ENCODE measurements around the gene PRDM12. TPM values are rescaled to one million over a fixed set of nuclear protein-coding genes. Genes with fewer than 3 reads are reported as not detected.

PRDM12 gene
- total RNA-seq, 1 experiment from 2014 or later = 0.28 TPM

GRCh38 chr9:130626249-130626996 lies 38.0 kb upstream of the PRDM12 start:
- ChIA-PET POLR2A (interaction anchor here (1.0 kb wide), 1 partner anchor 63 kb away, joined by 3 read pairs; no protein-coding TSS in a partner anchor), CTCF (interaction anchor here (0.5 kb wide), 1 partner anchor 292 kb away, joined by 3 read pairs; no protein-coding TSS in a partner anchor)
- Mint-ChIP-seq H3K4me3 (ENCODE audit: unreplicated experiment) (no peak overlapping the region), H3K9me3 (ENCODE audit: unreplicated experiment) (no peaks in the 10 kb centered on the region), H3K27ac (ENCODE audit: low read depth, unreplicated experiment) (no peak overlapping the region), H3K27me3 (ENCODE audit: insufficient read depth, unreplicated experiment) (no peaks in the 10 kb centered on the region), H3K4me1 (ENCODE audit: insufficient read depth, unreplicated experiment) (no peaks in the 10 kb centered on the region), H3K36me3 (ENCODE audit: insufficient read depth, unreplicated experiment) (peaks cover 89% of the 10 kb centered on the region)
- intact Hi-C loops (cut with micrococcal nuclease) = no loop called here
- no peak for DNase-seq (ENCODE audit: unreplicated experiment)
- no peak for TF ChIP-seq CTCF (IDR thresholded peaks at IDR 0.05; ENCODE audit: unreplicated experiment)
- no TSS peak for BruUV-seq (replicated peaks)

GRCh38 chr9:130627051-130627450 lies 37.3 kb upstream of the PRDM12 start:
- peaks cover 85% of the 10 kb centered on the region for H3K36me3 Mint-ChIP-seq (ENCODE audit: insufficient read depth, unreplicated experiment)
- H3K27me3 Mint-ChIP-seq (ENCODE audit: insufficient read depth, unreplicated experiment) = no peaks in the 10 kb centered on the region
- BruUV-seq (replicated peaks) = no TSS peak
- TF ChIP-seq CTCF (IDR thresholded peaks at IDR 0.05; ENCODE audit: unreplicated experiment) = no peak
- no peak overlapping the region for H3K4me3 Mint-ChIP-seq (ENCODE audit: unreplicated experiment)
- POLR2A ChIA-PET = interaction anchor here (0.5 to 1.2 kb wide), 3 partner anchors 27 to 533 kb away, joined by 3 to 4 read pairs (median 3); no protein-coding TSS in a partner anchor
- no peak for DNase-seq (ENCODE audit: unreplicated experiment)
- intact Hi-C loops (cut with micrococcal nuclease) = no loop called here
- H3K4me1 Mint-ChIP-seq (ENCODE audit: insufficient read depth, unreplicated experiment) = no peaks in the 10 kb centered on the region
- CTCF ChIA-PET = no interaction called here
- H3K27ac Mint-ChIP-seq (ENCODE audit: low read depth, unreplicated experiment) = no peak overlapping the region
- no peaks in the 10 kb centered on the region for H3K9me3 Mint-ChIP-seq (ENCODE audit: unreplicated experiment)

GRCh38 chr9:130627896-130628792 lies 36.2 kb upstream of the PRDM12 start:
- Mint-ChIP-seq H3K9me3 (ENCODE audit: unreplicated experiment) (no peaks in the 10 kb centered on the region), H3K27ac (ENCODE audit: low read depth, unreplicated experiment) (no peak overlapping the region), H3K27me3 (ENCODE audit: insufficient read depth, unreplicated experiment) (no peaks in the 10 kb centered on the region), H3K4me1 (ENCODE audit: insufficient read depth, unreplicated experiment) (no peaks in the 10 kb centered on the region), H3K4me3 (ENCODE audit: unreplicated experiment) (no peak overlapping the region), H3K36me3 (ENCODE audit: insufficient read depth, unreplicated experiment) (peaks cover 74% of the 10 kb centered on the region)
- CTCF ChIA-PET = no interaction called here
- no peak for TF ChIP-seq CTCF (IDR thresholded peaks at IDR 0.05; ENCODE audit: unreplicated experiment)
- POLR2A ChIA-PET = interaction anchor here (1.0 to 1.2 kb wide), 2 partner anchors 28 to 62 kb away, joined by 3 to 4 read pairs; no protein-coding TSS in a partner anchor
- no peak for DNase-seq (ENCODE audit: unreplicated experiment)
- BruUV-seq (replicated peaks) = no TSS peak
- intact Hi-C loops (cut with micrococcal nuclease) = no loop called here

- TF ChIP-seq CTCF (IDR thresholded peaks at IDR 0.05; ENCODE audit: unreplicated experiment) = no peak
- BruUV-seq (replicated peaks) = no TSS peak
- intact Hi-C loops (cut with micrococcal nuclease) = no loop called here
- ChIA-PET POLR2A (no interaction called here), CTCF (interaction anchor here (0.6 kb wide), 1 partner anchor 698 kb away, joined by 3 read pairs; no protein-coding TSS in a partner anchor)
- peaks cover 66% of the 10 kb centered on the region for H3K36me3 Mint-ChIP-seq (ENCODE audit: insufficient read depth, unreplicated experiment)
- H3K9me3 Mint-ChIP-seq (ENCODE audit: unreplicated experiment) = no peaks in the 10 kb centered on the region
- H3K4me3 Mint-ChIP-seq (ENCODE audit: unreplicated experiment) = no peak overlapping the region
- no peaks in the 10 kb centered on the region for H3K4me1 Mint-ChIP-seq (ENCODE audit: insufficient read depth, unreplicated experiment)
- no peaks in the 10 kb centered on the region for H3K27me3 Mint-ChIP-seq (ENCODE audit: insufficient read depth, unreplicated experiment)
- H3K27ac Mint-ChIP-seq (ENCODE audit: low read depth, unreplicated experiment) = peak overlapping the region; percentile 46
- DNase-seq (ENCODE audit: unreplicated experiment) = no peak
These were observed 34.8 kb upstream of the PRDM12 start for GRCh38 chr9:130629443-130630070.
